Progenitor cell of endocrine pancreas (in vitro differentiated cells): ENCODE results near the gene LYRM2. TPM values are rescaled to one million over a fixed set of nuclear protein-coding genes. Genes with fewer than 3 reads are reported as not detected.

Source experiments
- DNase-seq: peaks from one replicate; pipeline ENCODE4 v3.0.0; 2021; ENCODE audit warnings: low spot score; ENCODE audit not compliant: unreplicated experiment
- H3K27ac Mint-ChIP-seq: 2 replicates; pipeline ENCODE4 v1.8.0; 2021; ENCODE audit warnings: mild to moderate bottlenecking, moderate library complexity, mixed read lengths
- H3K27me3 Mint-ChIP-seq: 2 replicates; pipeline ENCODE4 v1.8.0; 2021; ENCODE audit warnings: mixed read lengths
- H3K36me3 Mint-ChIP-seq: 2 replicates; pipeline ENCODE4 v1.8.0; 2022; ENCODE audit warnings: mixed read lengths; ENCODE audit not compliant: insufficient read depth
- H3K4me1 Mint-ChIP-seq: 2 replicates; pipeline ENCODE4 v1.8.0; 2021; ENCODE audit warnings: low read depth, mixed read lengths
- H3K4me3 Mint-ChIP-seq: 2 replicates; pipeline ENCODE4 v1.8.0; 2021; ENCODE audit warnings: low read depth, mild to moderate bottlenecking, moderate library complexity, mixed read lengths
- H3K9me3 Mint-ChIP-seq: 2 replicates; pipeline ENCODE4 v1.8.0; 2021; ENCODE audit warnings: low read depth, mixed read lengths
- CTCF ChIP-seq: fragments of 200-600 bp; sonication (generic); IDR thresholded peaks from one replicate; pipeline ENCODE4 v1.5.0; 2021; ENCODE audit warnings: antibody characterized with exemption, mild to moderate bottlenecking; ENCODE audit not compliant: unreplicated experiment
- total RNA-seq: library from RNA; stranded (reverse); gene quantifications from 2 replicates; pipeline ENCODE4 v1.2.1, GENCODE V29; 2021

The LYRM2 gene
- total RNA-seq, 1 donor from 2014 or later: 46.5 TPM

GRCh38 chr6:89585154-89585553 lies 53.4 kb downstream of the LYRM2 start:
- no peak overlapping the region for H3K27ac Mint-ChIP-seq
- no peak for TF ChIP-seq CTCF
- no peaks in the 10 kb centered on the region for H3K9me3 Mint-ChIP-seq
- H3K4me1 Mint-ChIP-seq: peaks cover 5% of the 10 kb centered on the region
- H3K36me3 Mint-ChIP-seq: no peaks in the 10 kb centered on the region
- no peak overlapping the region for H3K4me3 Mint-ChIP-seq
- no peaks in the 10 kb centered on the region for H3K27me3 Mint-ChIP-seq
- no peak for DNase-seq

GRCh38 chr6:89584539-89584938 lies 54.0 kb downstream of the LYRM2 start:
- H3K27me3 Mint-ChIP-seq: no peaks in the 10 kb centered on the region
- H3K4me3 Mint-ChIP-seq: no peak overlapping the region
- no peak overlapping the region for H3K27ac Mint-ChIP-seq
- H3K9me3 Mint-ChIP-seq: no peaks in the 10 kb centered on the region
- no peak for TF ChIP-seq CTCF
- no peaks in the 10 kb centered on the region for H3K36me3 Mint-ChIP-seq
- peaks cover 5% of the 10 kb centered on the region for H3K4me1 Mint-ChIP-seq
- no peak for DNase-seq

GRCh38 chr6:89583559-89583958 lies 55.0 kb downstream of the LYRM2 start:
- H3K27ac Mint-ChIP-seq: no peak overlapping the region
- H3K9me3 Mint-ChIP-seq: no peaks in the 10 kb centered on the region
- no peak overlapping the region for H3K4me3 Mint-ChIP-seq
- no peaks in the 10 kb centered on the region for H3K36me3 Mint-ChIP-seq
- H3K4me1 Mint-ChIP-seq: peaks cover 5% of the 10 kb centered on the region
- TF ChIP-seq CTCF: no peak
- no peak for DNase-seq
- no peaks in the 10 kb centered on the region for H3K27me3 Mint-ChIP-seq

- Mint-ChIP-seq H3K4me3 (no peak overlapping the region), H3K36me3 (no peaks in the 10 kb centered on the region), H3K9me3 (no peaks in the 10 kb centered on the region), H3K4me1 (peaks cover 5% of the 10 kb centered on the region), H3K27me3 (no peaks in the 10 kb centered on the region), H3K27ac (no peak overlapping the region)
- DNase-seq: no peak
- TF ChIP-seq CTCF: no peak
Measured at GRCh38 chr6:89582669-89583325, 55.8 kb downstream of the LYRM2 start.

- H3K4me3 Mint-ChIP-seq: no peak overlapping the region
- TF ChIP-seq CTCF: no peak
- H3K27me3 Mint-ChIP-seq: no peaks in the 10 kb centered on the region
- H3K9me3 Mint-ChIP-seq: no peaks in the 10 kb centered on the region
- H3K36me3 Mint-ChIP-seq: no peaks in the 10 kb centered on the region
- H3K27ac Mint-ChIP-seq: peak overlapping the region; percentile 64
- no peak for DNase-seq
- peaks cover 5% of the 10 kb centered on the region for H3K4me1 Mint-ChIP-seq
Measured at GRCh38 chr6:89581689-89582088, 56.9 kb downstream of the LYRM2 start.
